ENCODE measurements around the gene CIAO3. TPM values are rescaled to one million over a fixed set of nuclear protein-coding genes. Genes with fewer than 3 reads are reported as not detected.
"Not testable (repeated sequence)": the region's sequence is repeated elsewhere in the genome, so short reads cannot be mapped to it uniquely, and the experiment has no call there.

CIAO3 gene
- polyA plus RNA-seq, 4 donors: 21.0 to 28.5 (median 25.2) TPM

DNA sequence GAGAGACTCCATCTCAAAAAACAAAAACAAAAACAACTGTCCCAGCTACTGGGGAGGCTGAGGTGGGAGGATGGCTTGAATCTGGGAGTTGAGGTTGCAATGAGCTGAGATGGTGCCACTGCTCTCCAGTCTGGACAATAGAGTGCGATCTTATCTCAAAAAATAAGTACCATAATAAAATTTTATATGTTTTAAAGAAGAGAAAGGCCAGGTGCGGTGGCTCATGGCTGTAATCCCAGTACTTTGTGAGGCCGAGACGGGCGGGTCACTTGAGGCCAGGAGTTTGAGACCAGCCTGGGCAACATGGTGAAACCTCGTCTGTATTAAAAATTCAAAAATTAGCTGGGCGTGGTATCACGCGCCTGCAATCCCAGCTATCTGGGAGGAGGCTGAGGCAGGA lies 36.0 kb upstream of the CIAO3 start:
- DNase-seq (ENCODE audit: low read depth in 4 of 4, low spot score in 3 of 4): no peak

DNA sequence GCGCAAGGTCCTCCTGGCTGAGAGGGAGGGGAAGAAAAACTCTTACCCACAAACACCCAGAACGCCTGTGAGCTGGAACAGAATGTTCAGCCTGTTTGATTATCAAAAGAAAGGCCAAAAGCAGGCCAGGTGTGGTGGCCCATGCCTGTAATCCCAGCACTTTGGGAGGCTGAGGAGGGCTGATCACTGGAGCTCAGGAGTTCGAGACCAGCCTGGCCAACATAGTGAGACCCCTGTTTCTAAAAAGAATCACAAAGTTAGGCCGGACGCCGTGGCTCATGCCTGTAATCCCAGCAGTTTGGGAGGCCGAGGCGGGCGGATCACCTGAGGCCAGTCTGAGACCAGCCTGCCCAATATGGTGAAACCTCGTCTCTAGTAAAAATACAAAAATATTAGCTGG lies 35.5 kb upstream of the CIAO3 start:
- not testable (repeated sequence) for DNase-seq (ENCODE audit: low read depth in 4 of 4, low spot score in 3 of 4)

GRCh38 chr16:775236-775796 lies 34.5 kb upstream of the CIAO3 start:
- DNase-seq (ENCODE audit: low read depth in 4 of 4, low spot score in 3 of 4): no peak

- no peak for DNase-seq (ENCODE audit: low read depth in 4 of 4, low spot score in 3 of 4)
Observed at GRCh38 chr16:774086-775001, 33.5 kb upstream of the CIAO3 start.

GRCh38 chr16:772959-773358 lies 32.2 kb upstream of the CIAO3 start:
- DNase-seq (ENCODE audit: low read depth in 4 of 4, low spot score in 3 of 4): no peak

DNA sequence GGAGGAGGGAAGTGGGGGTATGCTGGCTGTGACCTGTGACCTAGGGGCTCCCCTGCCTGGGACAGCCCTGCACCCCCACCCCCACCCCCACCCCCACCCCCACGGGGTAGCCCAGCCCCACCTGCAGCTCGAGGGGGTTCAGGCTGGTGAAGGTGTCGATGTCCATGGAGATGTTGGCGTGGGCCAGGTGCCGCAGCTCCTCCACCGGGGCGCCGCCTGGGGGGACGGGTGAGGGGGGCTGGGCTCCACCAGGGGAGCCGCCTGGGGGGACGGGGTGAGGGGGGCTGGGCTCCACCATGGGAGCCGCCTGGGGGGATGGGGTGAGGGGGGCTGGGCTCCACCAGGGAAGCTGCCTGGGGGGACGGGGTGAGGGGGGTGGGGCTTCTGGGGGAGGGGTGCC lies 29.6 kb upstream of the CIAO3 start:
- no peak for DNase-seq (ENCODE audit: low read depth in 4 of 4, low spot score in 3 of 4)

- no peak for DNase-seq (ENCODE audit: low read depth in 4 of 4, low spot score in 3 of 4)
Observed at GRCh38 chr16:769934-770333, 29.1 kb upstream of the CIAO3 start.

DNA sequence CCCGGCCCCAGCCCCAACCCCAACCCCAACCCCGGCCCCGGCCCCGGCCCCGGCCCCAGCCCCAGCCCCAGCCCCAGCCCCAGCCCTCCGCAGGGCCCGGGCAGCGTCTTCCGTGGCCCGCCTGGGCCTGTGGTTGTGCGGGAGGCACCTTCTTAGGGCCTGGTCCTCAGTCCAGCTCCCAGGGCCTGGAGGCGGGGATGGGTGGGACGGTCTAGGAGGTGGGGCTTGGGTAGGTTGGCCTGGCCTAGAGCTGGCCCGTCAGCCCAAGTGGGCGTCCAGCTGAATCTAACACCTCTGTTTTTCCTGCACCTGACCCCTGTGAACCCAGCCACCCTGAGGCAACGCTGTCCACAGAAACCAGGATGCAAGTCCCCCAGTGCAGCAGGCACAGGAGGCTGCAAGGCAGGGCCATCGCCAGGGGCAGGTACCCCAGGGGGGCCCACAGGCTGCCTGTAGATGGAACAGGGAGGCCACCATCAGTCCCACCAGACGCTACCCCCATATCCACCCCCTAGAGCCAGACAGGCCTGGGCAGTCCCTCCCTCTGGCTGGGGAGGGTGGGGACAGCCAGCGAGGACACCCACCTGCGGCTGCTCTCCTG lies 28.5 kb upstream of the CIAO3 start:
- no peak for DNase-seq (ENCODE audit: low read depth in 4 of 4, low spot score in 3 of 4)

DNA sequence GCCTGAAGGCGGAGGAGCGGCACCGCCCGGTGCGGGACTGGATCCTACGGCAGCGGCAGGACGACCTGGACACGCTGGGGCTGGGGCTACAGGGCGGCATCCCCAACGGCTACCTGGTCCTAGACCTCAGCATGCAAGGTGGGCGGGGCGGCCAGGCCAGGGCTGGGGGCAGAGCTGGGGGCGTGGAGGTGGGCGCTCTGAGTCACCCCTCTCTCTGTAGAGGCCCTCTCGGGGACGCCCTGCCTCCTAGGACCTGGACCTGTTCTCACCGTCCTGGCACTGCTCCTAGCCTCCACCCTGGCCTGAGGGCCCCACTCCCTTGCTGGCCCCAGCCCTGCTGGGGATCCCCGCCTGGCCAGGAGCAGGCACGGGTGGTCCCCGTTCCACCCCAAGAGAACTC lies 27.6 kb upstream of the CIAO3 start:
- DNase-seq (ENCODE audit: low read depth in 4 of 4, low spot score in 3 of 4): no peak

DNA sequence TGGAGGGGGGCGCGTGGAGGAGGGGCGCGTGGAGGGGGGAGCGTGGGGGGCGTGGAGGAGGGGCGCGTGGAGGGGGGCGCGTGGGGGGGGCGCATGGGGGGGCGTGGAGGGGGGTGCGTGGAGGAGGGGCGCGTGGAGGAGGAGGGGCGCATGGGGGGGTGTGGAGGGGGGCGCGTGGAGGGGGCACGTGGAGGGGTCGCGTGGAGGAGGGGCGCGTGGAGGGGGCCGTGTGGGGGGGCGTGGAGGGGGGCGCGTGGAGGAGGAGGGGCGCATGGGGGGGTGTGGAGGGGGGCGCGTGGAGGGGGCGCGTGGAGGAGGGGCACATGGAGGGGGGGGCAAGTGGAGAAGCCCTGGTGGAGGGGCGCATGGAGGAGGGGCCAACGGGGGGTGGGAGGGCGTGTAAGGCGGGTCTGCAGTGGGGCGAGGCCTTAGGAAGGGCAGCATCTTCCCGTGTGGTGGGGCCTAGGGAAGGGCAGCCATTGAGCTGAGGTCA lies 27.0 kb upstream of the CIAO3 start:
- DNase-seq (ENCODE audit: low read depth in 4 of 4, low spot score in 3 of 4): no peak

GRCh38 chr16:766820-767640 lies 26.2 kb upstream of the CIAO3 start:
- no peak for DNase-seq (ENCODE audit: low read depth in 4 of 4, low spot score in 3 of 4)

GRCh38 chr16:766008-766819 lies 25.4 kb upstream of the CIAO3 start:
- DNase-seq (ENCODE audit: low read depth in 4 of 4, low spot score in 3 of 4): no peak

GRCh38 chr16:765488-765865 lies 24.7 kb upstream of the CIAO3 start:
- no peak for DNase-seq (ENCODE audit: low read depth in 4 of 4, low spot score in 3 of 4)

GRCh38 chr16:764848-765487 lies 24.2 kb upstream of the CIAO3 start:
- no peak for DNase-seq (ENCODE audit: low read depth in 4 of 4, low spot score in 3 of 4)

GRCh38 chr16:764184-764750 lies 23.5 kb upstream of the CIAO3 start:
- no peak for DNase-seq (ENCODE audit: low read depth in 4 of 4, low spot score in 3 of 4)

- no peak for DNase-seq (ENCODE audit: low read depth in 4 of 4, low spot score in 3 of 4)
Observed at GRCh38 chr16:763369-764183, 22.8 kb upstream of the CIAO3 start.

DNA sequence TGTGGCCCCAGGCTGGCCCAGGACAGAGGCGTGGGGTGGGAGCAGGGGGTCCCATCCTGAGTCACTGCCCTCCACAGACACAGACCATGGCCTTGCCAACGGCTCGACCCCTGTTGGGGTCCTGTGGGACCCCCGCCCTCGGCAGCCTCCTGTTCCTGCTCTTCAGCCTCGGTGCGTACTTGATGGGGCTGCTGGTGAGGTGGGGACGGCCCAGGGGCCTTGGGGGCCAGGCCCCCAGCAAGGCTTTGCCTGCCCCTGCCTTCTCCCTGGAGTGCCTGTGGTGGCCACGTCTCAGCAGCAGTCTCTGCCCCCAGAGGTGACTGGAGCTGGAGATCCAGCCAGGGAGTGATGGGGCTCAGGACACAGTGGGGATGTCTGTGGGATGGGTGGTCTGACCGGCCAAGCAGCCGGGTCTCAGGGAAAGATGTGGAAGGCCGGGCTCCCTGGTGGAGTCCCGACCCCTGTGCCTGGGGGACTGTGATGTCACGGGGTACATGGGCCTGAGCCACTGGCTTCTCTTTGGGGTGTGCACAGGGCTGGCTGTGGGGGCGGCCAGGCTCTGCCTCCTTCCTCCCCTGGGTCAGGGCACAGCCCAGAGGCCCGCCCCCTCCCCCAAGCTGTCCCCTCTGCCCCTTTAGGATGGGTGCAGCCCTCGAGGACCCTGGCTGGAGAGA lies 21.9 kb upstream of the CIAO3 start:
- no peak for DNase-seq (ENCODE audit: low read depth in 4 of 4, low spot score in 3 of 4)

Data from right renal pelvis (tissue), 4 donors.